AML-193 (cell line): ENCODE data around the gene TMEM176B.

Experiments used
- DNase-seq, 2 experiments: peaks; one replicate each; lab custom pipeline; 2025; lab: John Stamatoyannopoulos, UW

TMEM176B gene

GRCh38 chr7:150751702-150752101, 48.5 kb downstream of the TMEM176B start:
- no peak for DNase-seq

- no peak for DNase-seq
Observed at GRCh38 chr7:150748376-150748775, 51.8 kb downstream of the TMEM176B start.

- DNase-seq, result no peak
Observed at GRCh38 chr7:150746921-150747320, 53.2 kb downstream of the TMEM176B start.

- DNase-seq, result no peak
Observed at GRCh38 chr7:150745876-150746275, 54.3 kb downstream of the TMEM176B start.

GRCh38 chr7:150745086-150745485, 55.1 kb downstream of the TMEM176B start:
- no peak for DNase-seq

- DNase-seq, result no peak
Observed at GRCh38 chr7:150744041-150744656, 56.0 kb downstream of the TMEM176B start.

GRCh38 chr7:150742286-150742968, 57.7 kb downstream of the TMEM176B start:
- DNase-seq, result no peak
